ENCODE data around the gene FGD5.

DNA sequence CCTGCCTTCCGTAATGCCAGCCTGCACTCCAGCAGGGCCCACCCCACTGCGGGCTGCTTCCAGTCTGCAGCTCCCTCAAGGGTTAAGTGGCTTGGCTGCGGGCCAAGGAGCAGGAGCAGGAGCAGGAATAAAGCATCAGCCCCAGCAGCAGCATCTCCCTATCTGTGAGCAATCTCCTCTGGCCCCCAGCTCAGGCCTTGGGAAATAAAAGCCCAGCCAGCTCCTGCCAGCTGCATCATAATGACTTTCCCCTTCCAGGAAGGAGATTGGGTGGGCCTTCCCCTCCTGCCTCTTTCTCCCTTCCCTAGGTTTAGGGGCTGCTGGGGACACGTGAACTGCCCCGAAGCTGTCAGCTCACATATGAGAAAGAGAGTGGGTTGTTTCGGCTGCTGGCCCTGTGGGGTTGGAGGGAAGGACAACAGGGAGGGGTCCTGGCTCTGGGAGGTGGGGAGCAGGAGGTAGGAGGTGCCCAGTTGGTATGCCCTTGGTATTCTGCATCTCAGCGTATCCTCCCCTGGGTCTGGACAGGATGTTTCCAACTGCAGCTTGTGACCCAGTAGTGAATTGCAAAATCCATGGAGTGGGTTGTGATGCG lies 34.6 kb upstream of the FGD5 start:
- TF ChIP-seq, protein P1, sequence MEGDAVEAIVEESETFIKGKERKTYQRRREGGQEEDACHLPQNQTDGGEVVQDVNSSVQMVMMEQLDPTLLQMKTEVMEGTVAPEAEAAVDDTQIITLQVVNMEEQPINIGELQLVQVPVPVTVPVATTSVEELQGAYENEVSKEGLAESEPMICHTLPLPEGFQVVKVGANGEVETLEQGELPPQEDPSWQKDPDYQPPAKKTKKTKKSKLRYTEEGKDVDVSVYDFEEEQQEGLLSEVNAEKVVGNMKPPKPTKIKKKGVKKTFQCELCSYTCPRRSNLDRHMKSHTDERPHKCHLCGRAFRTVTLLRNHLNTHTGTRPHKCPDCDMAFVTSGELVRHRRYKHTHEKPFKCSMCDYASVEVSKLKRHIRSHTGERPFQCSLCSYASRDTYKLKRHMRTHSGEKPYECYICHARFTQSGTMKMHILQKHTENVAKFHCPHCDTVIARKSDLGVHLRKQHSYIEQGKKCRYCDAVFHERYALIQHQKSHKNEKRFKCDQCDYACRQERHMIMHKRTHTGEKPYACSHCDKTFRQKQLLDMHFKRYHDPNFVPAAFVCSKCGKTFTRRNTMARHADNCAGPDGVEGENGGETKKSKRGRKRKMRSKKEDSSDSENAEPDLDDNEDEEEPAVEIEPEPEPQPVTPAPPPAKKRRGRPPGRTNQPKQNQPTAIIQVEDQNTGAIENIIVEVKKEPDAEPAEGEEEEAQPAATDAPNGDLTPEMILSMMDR (conservative IDR thresholded peaks at IDR 0.05; ENCODE audit: low read depth in 2 of 2): no peak
- TF ChIP-seq, protein P2, sequence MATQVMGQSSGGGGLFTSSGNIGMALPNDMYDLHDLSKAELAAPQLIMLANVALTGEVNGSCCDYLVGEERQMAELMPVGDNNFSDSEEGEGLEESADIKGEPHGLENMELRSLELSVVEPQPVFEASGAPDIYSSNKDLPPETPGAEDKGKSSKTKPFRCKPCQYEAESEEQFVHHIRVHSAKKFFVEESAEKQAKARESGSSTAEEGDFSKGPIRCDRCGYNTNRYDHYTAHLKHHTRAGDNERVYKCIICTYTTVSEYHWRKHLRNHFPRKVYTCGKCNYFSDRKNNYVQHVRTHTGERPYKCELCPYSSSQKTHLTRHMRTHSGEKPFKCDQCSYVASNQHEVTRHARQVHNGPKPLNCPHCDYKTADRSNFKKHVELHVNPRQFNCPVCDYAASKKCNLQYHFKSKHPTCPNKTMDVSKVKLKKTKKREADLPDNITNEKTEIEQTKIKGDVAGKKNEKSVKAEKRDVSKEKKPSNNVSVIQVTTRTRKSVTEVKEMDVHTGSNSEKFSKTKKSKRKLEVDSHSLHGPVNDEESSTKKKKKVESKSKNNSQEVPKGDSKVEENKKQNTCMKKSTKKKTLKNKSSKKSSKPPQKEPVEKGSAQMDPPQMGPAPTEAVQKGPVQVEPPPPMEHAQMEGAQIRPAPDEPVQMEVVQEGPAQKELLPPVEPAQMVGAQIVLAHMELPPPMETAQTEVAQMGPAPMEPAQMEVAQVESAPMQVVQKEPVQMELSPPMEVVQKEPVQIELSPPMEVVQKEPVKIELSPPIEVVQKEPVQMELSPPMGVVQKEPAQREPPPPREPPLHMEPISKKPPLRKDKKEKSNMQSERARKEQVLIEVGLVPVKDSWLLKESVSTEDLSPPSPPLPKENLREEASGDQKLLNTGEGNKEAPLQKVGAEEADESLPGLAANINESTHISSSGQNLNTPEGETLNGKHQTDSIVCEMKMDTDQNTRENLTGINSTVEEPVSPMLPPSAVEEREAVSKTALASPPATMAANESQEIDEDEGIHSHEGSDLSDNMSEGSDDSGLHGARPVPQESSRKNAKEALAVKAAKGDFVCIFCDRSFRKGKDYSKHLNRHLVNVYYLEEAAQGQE (IDR thresholded peaks at IDR 0.05; ENCODE audit: unreplicated experiment): no peak
- no peak for TF ChIP-seq POLR2AphosphoS5 (IDR thresholded peaks at IDR 0.05; ENCODE audit: low read depth)
- no peak for TF ChIP-seq EZH2phosphoT487 (IDR thresholded peaks at IDR 0.05; ENCODE audit: unreplicated experiment)
- TF ChIP-seq EZH2 (IDR thresholded peaks at IDR 0.05; ENCODE audit: low read depth, unreplicated experiment): no peak
- TF ChIP-seq NANOG (IDR thresholded peaks at IDR 0.05; ENCODE audit: borderline replicate concordance): no peak
- TF ChIP-seq STAT1 (IDR thresholded peaks at IDR 0.05; ENCODE audit: unreplicated experiment): no peak
- TF ChIP-seq, protein P3, sequence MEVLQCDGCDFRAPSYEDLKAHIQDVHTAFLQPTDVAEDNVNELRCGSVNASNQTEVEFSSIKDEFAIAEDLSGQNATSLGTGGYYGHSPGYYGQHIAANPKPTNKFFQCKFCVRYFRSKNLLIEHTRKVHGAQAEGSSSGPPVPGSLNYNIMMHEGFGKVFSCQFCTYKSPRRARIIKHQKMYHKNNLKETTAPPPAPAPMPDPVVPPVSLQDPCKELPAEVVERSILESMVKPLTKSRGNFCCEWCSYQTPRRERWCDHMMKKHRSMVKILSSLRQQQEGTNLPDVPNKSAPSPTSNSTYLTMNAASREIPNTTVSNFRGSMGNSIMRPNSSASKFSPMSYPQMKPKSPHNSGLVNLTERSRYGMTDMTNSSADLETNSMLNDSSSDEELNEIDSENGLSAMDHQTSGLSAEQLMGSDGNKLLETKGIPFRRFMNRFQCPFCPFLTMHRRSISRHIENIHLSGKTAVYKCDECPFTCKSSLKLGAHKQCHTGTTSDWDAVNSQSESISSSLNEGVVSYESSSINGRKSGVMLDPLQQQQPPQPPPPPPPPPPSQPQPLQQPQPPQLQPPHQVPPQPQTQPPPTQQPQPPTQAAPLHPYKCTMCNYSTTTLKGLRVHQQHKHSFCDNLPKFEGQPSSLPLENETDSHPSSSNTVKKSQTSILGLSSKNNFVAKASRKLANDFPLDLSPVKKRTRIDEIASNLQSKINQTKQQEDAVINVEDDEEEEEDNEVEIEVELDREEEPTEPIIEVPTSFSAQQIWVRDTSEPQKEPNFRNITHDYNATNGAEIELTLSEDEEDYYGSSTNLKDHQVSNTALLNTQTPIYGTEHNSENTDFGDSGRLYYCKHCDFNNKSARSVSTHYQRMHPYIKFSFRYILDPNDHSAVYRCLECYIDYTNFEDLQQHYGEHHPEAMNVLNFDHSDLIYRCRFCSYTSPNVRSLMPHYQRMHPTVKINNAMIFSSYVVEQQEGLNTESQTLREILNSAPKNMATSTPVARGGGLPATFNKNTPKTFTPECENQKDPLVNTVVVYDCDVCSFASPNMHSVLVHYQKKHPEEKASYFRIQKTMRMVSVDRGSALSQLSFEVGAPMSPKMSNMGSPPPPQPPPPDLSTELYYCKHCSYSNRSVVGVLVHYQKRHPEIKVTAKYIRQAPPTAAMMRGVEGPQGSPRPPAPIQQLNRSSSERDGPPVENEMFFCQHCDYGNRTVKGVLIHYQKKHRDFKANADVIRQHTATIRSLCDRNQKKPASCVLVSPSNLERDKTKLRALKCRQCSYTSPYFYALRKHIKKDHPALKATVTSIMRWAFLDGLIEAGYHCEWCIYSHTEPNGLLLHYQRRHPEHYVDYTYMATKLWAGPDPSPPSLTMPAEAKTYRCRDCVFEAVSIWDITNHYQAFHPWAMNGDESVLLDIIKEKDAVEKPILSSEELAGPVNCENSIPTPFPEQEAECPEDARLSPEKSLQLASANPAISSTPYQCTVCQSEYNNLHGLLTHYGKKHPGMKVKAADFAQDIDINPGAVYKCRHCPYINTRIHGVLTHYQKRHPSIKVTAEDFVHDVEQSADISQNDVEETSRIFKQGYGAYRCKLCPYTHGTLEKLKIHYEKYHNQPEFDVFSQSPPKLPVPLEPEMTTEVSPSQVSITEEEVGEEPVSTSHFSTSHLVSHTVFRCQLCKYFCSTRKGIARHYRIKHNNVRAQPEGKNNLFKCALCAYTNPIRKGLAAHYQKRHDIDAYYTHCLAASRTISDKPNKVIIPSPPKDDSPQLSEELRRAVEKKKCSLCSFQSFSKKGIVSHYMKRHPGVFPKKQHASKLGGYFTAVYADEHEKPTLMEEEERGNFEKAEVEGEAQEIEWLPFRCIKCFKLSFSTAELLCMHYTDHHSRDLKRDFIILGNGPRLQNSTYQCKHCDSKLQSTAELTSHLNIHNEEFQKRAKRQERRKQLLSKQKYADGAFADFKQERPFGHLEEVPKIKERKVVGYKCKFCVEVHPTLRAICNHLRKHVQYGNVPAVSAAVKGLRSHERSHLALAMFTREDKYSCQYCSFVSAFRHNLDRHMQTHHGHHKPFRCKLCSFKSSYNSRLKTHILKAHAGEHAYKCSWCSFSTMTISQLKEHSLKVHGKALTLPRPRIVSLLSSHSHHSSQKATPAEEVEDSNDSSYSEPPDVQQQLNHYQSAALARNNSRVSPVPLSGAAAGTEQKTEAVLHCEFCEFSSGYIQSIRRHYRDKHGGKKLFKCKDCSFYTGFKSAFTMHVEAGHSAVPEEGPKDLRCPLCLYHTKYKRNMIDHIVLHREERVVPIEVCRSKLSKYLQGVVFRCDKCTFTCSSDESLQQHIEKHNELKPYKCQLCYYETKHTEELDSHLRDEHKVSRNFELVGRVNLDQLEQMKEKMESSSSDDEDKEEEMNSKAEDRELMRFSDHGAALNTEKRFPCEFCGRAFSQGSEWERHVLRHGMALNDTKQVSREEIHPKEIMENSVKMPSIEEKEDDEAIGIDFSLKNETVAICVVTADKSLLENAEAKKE (CRISPR knock-in tag; IDR thresholded peaks at IDR 0.05): no peak
- no peak for TF ChIP-seq JUNB (IDR thresholded peaks at IDR 0.05; ENCODE audit: unreplicated experiment)
- TF ChIP-seq, protein P4, sequence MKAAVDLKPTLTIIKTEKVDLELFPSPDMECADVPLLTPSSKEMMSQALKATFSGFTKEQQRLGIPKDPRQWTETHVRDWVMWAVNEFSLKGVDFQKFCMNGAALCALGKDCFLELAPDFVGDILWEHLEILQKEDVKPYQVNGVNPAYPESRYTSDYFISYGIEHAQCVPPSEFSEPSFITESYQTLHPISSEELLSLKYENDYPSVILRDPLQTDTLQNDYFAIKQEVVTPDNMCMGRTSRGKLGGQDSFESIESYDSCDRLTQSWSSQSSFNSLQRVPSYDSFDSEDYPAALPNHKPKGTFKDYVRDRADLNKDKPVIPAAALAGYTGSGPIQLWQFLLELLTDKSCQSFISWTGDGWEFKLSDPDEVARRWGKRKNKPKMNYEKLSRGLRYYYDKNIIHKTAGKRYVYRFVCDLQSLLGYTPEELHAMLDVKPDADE (IDR thresholded peaks at IDR 0.05): no peak
